Thoracic aorta (tissue), 2 donors: ENCODE results near the gene HPS6. TPM values are rescaled to one million over a fixed set of nuclear protein-coding genes. Genes with fewer than 3 reads are reported as not detected.
"Not testable (repeated sequence)": the region's sequence is repeated elsewhere in the genome, so short reads cannot be mapped to it uniquely, and the experiment has no call there.

Experiments used
- ATAC-seq: fragments of 150-250 bp; one replicate; pipeline ENCODE4 v1.8.0; 2017; ENCODE audit warnings: low read depth; ENCODE audit not compliant: insufficient number of reproducible peaks, low FRiP score
- DNase-seq: peaks from one replicate; pipeline ENCODE4 v3.0.0-alpha.2; 2020; ENCODE audit warnings: low spot score
- H3K27ac ChIP-seq, 2 donors: fragments of 200-600 bp; sonication (generic); 1 replicate in 1 of 2; 2 replicates in 1 of 2; pipeline ENCODE4 v1.5.1; 2016; ENCODE audit warnings: mild to moderate bottlenecking in 2 of 2, moderate library complexity in 2 of 2
- H3K27me3 ChIP-seq: fragments of 200-600 bp; sonication (generic); replicated peaks from 2 replicates; pipeline ENCODE4 v1.6.0; 2016; ENCODE audit warnings: mild to moderate bottlenecking; ENCODE audit not compliant: insufficient read depth
- H3K36me3 ChIP-seq: fragments of 200-600 bp; sonication (generic); one replicate; pipeline ENCODE4 v1.5.1; 2016
- H3K4me1 ChIP-seq, 2 donors: fragments of 200-600 bp; sonication (generic); 1 replicate in 1 of 2; 2 replicates in 1 of 2; pipeline versions ENCODE4 v1.5.1 to v1.6.0; 2016; ENCODE audit warnings: low read depth in 2 of 2, mild to moderate bottlenecking in 1 of 2; ENCODE audit not compliant: control insufficient read depth in 1 of 2
- H3K4me3 ChIP-seq: fragments of 200-600 bp; sonication (generic); 2 replicates; pipeline ENCODE4 v1.5.1; 2016; ENCODE audit warnings: mild to moderate bottlenecking
- H3K9me3 ChIP-seq: fragments of 200-600 bp; sonication (generic); 2 replicates; pipeline ENCODE4 v1.5.1; 2016
- CTCF ChIP-seq: fragments of 200-600 bp; sonication (generic); IDR thresholded peaks from one replicate; pipeline ENCODE4 v1.5.1; 2019; ENCODE audit warnings: antibody characterized with exemption
- total RNA-seq, 2 donors: library from RNA; depleted of rRNA; stranded (reverse); fragments of >200 nt; gene quantifications; one replicate each; pipeline versions ENCODE4 v1.1.0 to v1.2.3, GENCODE V29; 2016

HPS6 gene
- total RNA-seq, 2 donors from 2014 or later, result 21.8 to 22.3 TPM

GRCh38 chr10:102027261-102027660 is 37.9 kb upstream of the HPS6 start:
- no peak overlapping the region for H3K4me3 ChIP-seq
- no peaks in the 10 kb centered on the region for H3K4me1 ChIP-seq
- no peaks in the 10 kb centered on the region for H3K27me3 ChIP-seq
- DNase-seq, result no peak
- no peak overlapping the region for H3K27ac ChIP-seq
- no peak for TF ChIP-seq CTCF
- H3K36me3 ChIP-seq, result peaks cover 54% of the 10 kb centered on the region
- H3K9me3 ChIP-seq, result no peaks in the 10 kb centered on the region
- no peak for ATAC-seq

- ATAC-seq (no peak), DNase-seq (no peak)
- Histone ChIP-seq H3K36me3 (peaks cover 34% of the 10 kb centered on the region), H3K27me3 (no peaks in the 10 kb centered on the region), H3K4me3 (no peak overlapping the region), H3K9me3 (no peaks in the 10 kb centered on the region), H3K4me1 (no peaks in the 10 kb centered on the region), H3K27ac (no peak overlapping the region)
- no peak for TF ChIP-seq CTCF
These were observed 31.4 kb upstream of the HPS6 start for GRCh38 chr10:102033787-102034186.

GRCh38 chr10:102035807-102036206 is 29.3 kb upstream of the HPS6 start:
- not testable (repeated sequence) for H3K27me3 ChIP-seq, ATAC-seq, H3K4me1 ChIP-seq, H3K27ac ChIP-seq, H3K4me3 ChIP-seq, H3K9me3 ChIP-seq, DNase-seq
- H3K36me3 ChIP-seq, result peaks cover 37% of the 10 kb centered on the region

GRCh38 chr10:102038410-102038809 is 26.7 kb upstream of the HPS6 start:
- ATAC-seq (no peak), DNase-seq (no peak)
- Histone ChIP-seq H3K4me3 (no peak overlapping the region), H3K4me1 (no peaks in the 10 kb centered on the region), H3K27me3 (no peaks in the 10 kb centered on the region), H3K27ac (no peak overlapping the region), H3K9me3 (no peaks in the 10 kb centered on the region), H3K36me3 (peaks cover 21% of the 10 kb centered on the region)
- TF ChIP-seq CTCF, result no peak

- no peaks in the 10 kb centered on the region for H3K27me3 ChIP-seq
- H3K36me3 ChIP-seq, result peaks cover 17% of the 10 kb centered on the region
- H3K4me3 ChIP-seq, result no peak overlapping the region
- no peaks in the 10 kb centered on the region for H3K9me3 ChIP-seq
- no peak overlapping the region for H3K27ac ChIP-seq
- no peaks in the 10 kb centered on the region for H3K4me1 ChIP-seq
- ATAC-seq (no peak), DNase-seq (no peak)
- TF ChIP-seq CTCF, result no peak
These were observed 24.7 kb upstream of the HPS6 start for GRCh38 chr10:102040305-102041050.

GRCh38 chr10:102045292-102045691 is 19.9 kb upstream of the HPS6 start:
- no peaks in the 10 kb centered on the region for H3K9me3 ChIP-seq
- ATAC-seq, result no peak
- no peak for TF ChIP-seq CTCF

More at GRCh38 chr10:102045292-102045691, 19.9 kb upstream of the HPS6 start:
- no peaks in the 10 kb centered on the region for H3K4me1 ChIP-seq
- H3K27me3 ChIP-seq, result no peaks in the 10 kb centered on the region
- no peak overlapping the region for H3K4me3 ChIP-seq
- no peak for DNase-seq
- peaks cover 4% of the 10 kb centered on the region for H3K36me3 ChIP-seq
- no peak overlapping the region for H3K27ac ChIP-seq
